Measurements from ENCODE around the gene TENM4.

The TENM4 gene

GRCh38 chr11:78798663-78799062 lies 642.2 kb downstream of the TENM4 start:
- H3K4me3 ChIP-seq (ENCODE audit: low read depth, low read length): no peak overlapping the region

GRCh38 chr11:78797559-78797958 lies 643.3 kb downstream of the TENM4 start:
- no peak overlapping the region for H3K4me3 ChIP-seq (ENCODE audit: low read depth, low read length)
- no peak for TF ChIP-seq CTCF (IDR thresholded peaks at IDR 0.05; ENCODE audit: borderline replicate concordance, insufficient read depth, low read depth, low read length)

More at GRCh38 chr11:78798663-78799062, 642.2 kb downstream of the TENM4 start:
- TF ChIP-seq CTCF (IDR thresholded peaks at IDR 0.05; ENCODE audit: borderline replicate concordance, insufficient read depth, low read depth, low read length): peak; percentile 97

GRCh38 chr11:78796956-78797355 lies 643.9 kb downstream of the TENM4 start:
- TF ChIP-seq CTCF (IDR thresholded peaks at IDR 0.05; ENCODE audit: borderline replicate concordance, insufficient read depth, low read depth, low read length): no peak
- no peak overlapping the region for H3K4me3 ChIP-seq (ENCODE audit: low read depth, low read length)

GRCh38 chr11:78795621-78796261 lies 645.1 kb downstream of the TENM4 start:
- H3K4me3 ChIP-seq (ENCODE audit: low read depth, low read length): no peak overlapping the region
- no peak for TF ChIP-seq CTCF (IDR thresholded peaks at IDR 0.05; ENCODE audit: borderline replicate concordance, insufficient read depth, low read depth, low read length)

GRCh38 chr11:78791964-78792363 lies 648.9 kb downstream of the TENM4 start:
- TF ChIP-seq CTCF (IDR thresholded peaks at IDR 0.05; ENCODE audit: borderline replicate concordance, insufficient read depth, low read depth, low read length): no peak

GRCh38 chr11:78791254-78791653 lies 649.6 kb downstream of the TENM4 start:
- H3K4me3 ChIP-seq (ENCODE audit: low read depth, low read length): no peak overlapping the region
- TF ChIP-seq CTCF (IDR thresholded peaks at IDR 0.05; ENCODE audit: borderline replicate concordance, insufficient read depth, low read depth, low read length): no peak

More at GRCh38 chr11:78791964-78792363, 648.9 kb downstream of the TENM4 start:
- H3K4me3 ChIP-seq (ENCODE audit: low read depth, low read length): no peak overlapping the region

GRCh38 chr11:78790784-78791183 lies 650.0 kb downstream of the TENM4 start:
- TF ChIP-seq CTCF (IDR thresholded peaks at IDR 0.05; ENCODE audit: borderline replicate concordance, insufficient read depth, low read depth, low read length): no peak
- no peak overlapping the region for H3K4me3 ChIP-seq (ENCODE audit: low read depth, low read length)

Data from GM12875 (cell line).